Osteocyte (in vitro differentiated cells): ENCODE results near the gene MAP3K14. TPM values are rescaled to one million over a fixed set of nuclear protein-coding genes. Genes with fewer than 3 reads are reported as not detected.

Experiments
- DNase-seq: peaks from one replicate; pipeline ENCODE4 v3.0.0; 2021; ENCODE audit warnings: mixed read lengths; ENCODE audit not compliant: unreplicated experiment; ENCODE audit errors: extremely low spot score
- H3K27ac Mint-ChIP-seq: one replicate; pipeline ENCODE4 v1.8.0; 2021; ENCODE audit warnings: mild to moderate bottlenecking, mixed read lengths; ENCODE audit not compliant: unreplicated experiment
- H3K27me3 Mint-ChIP-seq: one replicate; pipeline ENCODE4 v1.8.0; 2021; ENCODE audit warnings: mixed read lengths; ENCODE audit not compliant: unreplicated experiment
- H3K36me3 Mint-ChIP-seq: one replicate; pipeline ENCODE4 v1.8.0; 2021; ENCODE audit warnings: mixed read lengths; ENCODE audit not compliant: unreplicated experiment
- H3K4me1 Mint-ChIP-seq: one replicate; pipeline ENCODE4 v1.8.0; 2021; ENCODE audit warnings: mixed read lengths; ENCODE audit not compliant: unreplicated experiment
- H3K4me3 Mint-ChIP-seq: one replicate; pipeline ENCODE4 v1.8.0; 2021; ENCODE audit warnings: mild to moderate bottlenecking, moderate library complexity, mixed read lengths; ENCODE audit not compliant: unreplicated experiment
- H3K9me3 Mint-ChIP-seq: one replicate; pipeline ENCODE4 v1.8.0; 2021; ENCODE audit warnings: mixed read lengths; ENCODE audit not compliant: unreplicated experiment
- long read RNA-seq: library from polyadenylated mRNA; unstranded; transcript quantifications from one replicate; pipeline ENCODE4 v2.0.0, GENCODE V29; 2021
- total RNA-seq: library from RNA; stranded (reverse); gene quantifications from 2 replicates; pipeline ENCODE4 v1.2.1, GENCODE V29; 2021
- TF ChIP-seq, protein P1 (sequence below): fragments of 200-600 bp; sonication (generic); IDR thresholded peaks from 2 replicates; pipeline ENCODE4 v1.5.0; 2021; ENCODE audit warnings: antibody characterized with exemption, mild to moderate bottlenecking, moderate library complexity

The MAP3K14 gene
- total RNA-seq: 12.7 and 13.2 TPM in 2 replicates
- long read RNA-seq, partial matches to known transcripts: 1 of 2 reads
- long read RNA-seq, other reads (novel, unspliced or antisense): 1 of 2 reads

DNA sequence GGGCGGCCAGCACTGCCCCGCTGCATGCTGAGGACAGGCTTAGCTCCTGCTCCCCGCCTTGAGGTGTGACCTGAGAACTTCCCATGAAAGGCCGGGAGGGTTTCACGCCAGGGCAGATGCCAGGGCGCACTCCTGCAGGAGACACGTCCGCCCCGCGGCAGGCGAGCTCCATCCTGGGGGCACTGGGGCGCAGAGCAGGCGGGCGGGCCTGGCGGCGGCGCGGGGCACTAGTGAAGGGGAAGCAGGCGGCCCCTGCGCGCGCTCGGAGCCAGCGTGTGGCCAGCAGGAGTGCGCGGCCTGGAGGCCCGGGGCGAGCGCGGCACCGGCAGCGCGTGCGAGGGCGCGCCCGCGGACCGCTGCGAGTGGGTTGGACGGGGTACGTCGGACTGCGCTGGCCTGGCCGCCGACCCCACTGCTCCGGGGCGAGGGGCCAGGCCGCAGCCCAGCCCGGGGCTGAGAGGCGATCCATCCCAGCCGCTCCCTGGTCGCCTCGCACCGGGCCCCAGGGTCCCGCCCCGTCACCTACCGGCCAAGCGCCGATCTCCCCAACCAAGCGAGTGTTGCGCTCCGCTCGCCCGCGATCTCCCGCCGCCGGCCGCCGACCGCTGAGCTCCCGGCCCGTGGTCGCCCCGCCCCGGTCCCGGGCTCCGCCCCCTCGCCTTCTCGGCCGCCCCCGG is at the start of gene MAP3K14:
TSS of gene MAP3K14 (minus strand) at position 587 of the 677 bp plus-strand sequence. CDS start 26,275 bp downstream, outside the sequence.
- peak within 1 kb of the TSS; percentile 90 for H3K4me3 Mint-ChIP-seq
- H3K4me1 Mint-ChIP-seq: peaks cover 85% of the 10 kb centered on the region
- peak; percentile 92 for DNase-seq
- no peaks in the 10 kb centered on the region for H3K9me3 Mint-ChIP-seq
- H3K27me3 Mint-ChIP-seq: no peaks in the 10 kb centered on the region
- TF ChIP-seq, protein P1, sequence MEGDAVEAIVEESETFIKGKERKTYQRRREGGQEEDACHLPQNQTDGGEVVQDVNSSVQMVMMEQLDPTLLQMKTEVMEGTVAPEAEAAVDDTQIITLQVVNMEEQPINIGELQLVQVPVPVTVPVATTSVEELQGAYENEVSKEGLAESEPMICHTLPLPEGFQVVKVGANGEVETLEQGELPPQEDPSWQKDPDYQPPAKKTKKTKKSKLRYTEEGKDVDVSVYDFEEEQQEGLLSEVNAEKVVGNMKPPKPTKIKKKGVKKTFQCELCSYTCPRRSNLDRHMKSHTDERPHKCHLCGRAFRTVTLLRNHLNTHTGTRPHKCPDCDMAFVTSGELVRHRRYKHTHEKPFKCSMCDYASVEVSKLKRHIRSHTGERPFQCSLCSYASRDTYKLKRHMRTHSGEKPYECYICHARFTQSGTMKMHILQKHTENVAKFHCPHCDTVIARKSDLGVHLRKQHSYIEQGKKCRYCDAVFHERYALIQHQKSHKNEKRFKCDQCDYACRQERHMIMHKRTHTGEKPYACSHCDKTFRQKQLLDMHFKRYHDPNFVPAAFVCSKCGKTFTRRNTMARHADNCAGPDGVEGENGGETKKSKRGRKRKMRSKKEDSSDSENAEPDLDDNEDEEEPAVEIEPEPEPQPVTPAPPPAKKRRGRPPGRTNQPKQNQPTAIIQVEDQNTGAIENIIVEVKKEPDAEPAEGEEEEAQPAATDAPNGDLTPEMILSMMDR: peak; percentile 5
- H3K36me3 Mint-ChIP-seq: no peaks in the 10 kb centered on the region
- peak within 1 kb of the TSS; percentile 91 for H3K27ac Mint-ChIP-seq

DNA sequence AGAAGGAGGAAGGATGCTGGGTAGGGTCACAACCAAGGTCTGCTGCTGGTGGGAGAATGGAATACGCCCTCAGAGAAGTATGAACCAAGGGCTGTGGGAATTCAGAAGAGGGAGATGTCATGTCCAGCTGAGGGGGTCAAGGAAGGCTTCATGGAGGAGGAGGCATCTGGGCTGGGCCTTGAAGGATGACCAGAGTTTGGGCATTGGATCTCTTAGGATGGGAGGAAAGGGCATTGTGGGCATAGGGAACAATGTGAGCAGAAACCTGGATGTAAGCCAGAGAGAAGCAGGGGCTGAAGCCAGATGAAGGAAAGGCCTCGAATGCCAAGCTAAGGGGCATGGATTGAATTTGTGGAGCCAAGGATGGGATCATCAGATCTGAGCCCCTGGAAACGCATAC is 49.2 kb upstream of the MAP3K14 start:
- H3K4me3 Mint-ChIP-seq: no peak overlapping the region
- DNase-seq: no peak
- no peak overlapping the region for H3K27ac Mint-ChIP-seq
- H3K27me3 Mint-ChIP-seq: no peaks in the 10 kb centered on the region
- H3K4me1 Mint-ChIP-seq: peaks cover 48% of the 10 kb centered on the region
- TF ChIP-seq, protein P1: no peak
- H3K9me3 Mint-ChIP-seq: no peaks in the 10 kb centered on the region
- no peaks in the 10 kb centered on the region for H3K36me3 Mint-ChIP-seq

GRCh38 chr17:45364531-45365390 is 47.9 kb upstream of the MAP3K14 start:
- H3K9me3 Mint-ChIP-seq: no peaks in the 10 kb centered on the region
- TF ChIP-seq, protein P1: no peak
- H3K4me1 Mint-ChIP-seq: peaks cover 40% of the 10 kb centered on the region
- H3K36me3 Mint-ChIP-seq: no peaks in the 10 kb centered on the region
- DNase-seq: no peak
- H3K27me3 Mint-ChIP-seq: no peaks in the 10 kb centered on the region
- no peak overlapping the region for H3K4me3 Mint-ChIP-seq
- H3K27ac Mint-ChIP-seq: peak overlapping the region; percentile 50

DNA sequence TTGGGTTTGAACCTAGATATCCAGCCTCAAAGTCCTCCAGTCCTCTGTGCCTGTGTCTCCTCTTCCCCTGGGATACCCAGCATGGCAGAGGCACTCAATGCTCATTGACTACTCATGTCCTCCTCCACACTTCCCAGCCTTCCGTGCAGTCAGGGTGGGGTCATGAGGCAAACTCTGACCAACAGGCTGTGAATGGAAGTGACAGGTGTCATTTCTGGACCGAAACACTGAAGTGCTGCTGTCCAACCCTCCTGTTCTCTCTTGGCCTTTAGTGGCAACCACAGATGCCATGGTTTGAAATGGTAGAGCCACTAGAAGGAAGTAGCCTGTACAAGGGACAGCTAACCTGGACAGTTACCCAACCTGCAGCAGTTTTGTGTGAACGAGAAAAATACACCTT is 46.7 kb upstream of the MAP3K14 start:
- peaks cover 27% of the 10 kb centered on the region for H3K4me1 Mint-ChIP-seq
- no peak overlapping the region for H3K4me3 Mint-ChIP-seq
- TF ChIP-seq, protein P1: no peak
- no peaks in the 10 kb centered on the region for H3K9me3 Mint-ChIP-seq
- no peak overlapping the region for H3K27ac Mint-ChIP-seq
- no peaks in the 10 kb centered on the region for H3K27me3 Mint-ChIP-seq
- H3K36me3 Mint-ChIP-seq: no peaks in the 10 kb centered on the region
- DNase-seq: no peak

DNA sequence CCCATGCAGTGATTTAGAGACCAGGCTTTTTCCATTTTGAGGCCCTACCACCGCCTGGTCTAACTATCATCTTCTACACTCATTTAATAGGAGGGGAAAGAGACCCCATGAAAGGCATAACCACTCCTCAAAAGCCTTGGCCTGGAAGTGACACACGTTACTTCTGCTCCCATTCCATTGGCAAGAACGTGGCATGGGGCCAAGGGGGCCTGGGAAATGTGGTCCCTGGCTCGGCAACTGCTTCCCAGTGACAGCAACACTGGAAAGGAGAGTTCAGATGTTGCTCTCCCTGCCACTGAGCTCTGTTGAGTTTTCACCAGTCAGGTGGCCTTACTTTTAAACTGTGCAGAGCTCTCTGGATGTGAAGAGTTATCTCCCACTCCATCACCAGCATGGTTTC is 45.2 kb upstream of the MAP3K14 start:
- H3K4me3 Mint-ChIP-seq: no peak overlapping the region
- TF ChIP-seq, protein P1: no peak
- peaks cover 21% of the 10 kb centered on the region for H3K4me1 Mint-ChIP-seq
- H3K27me3 Mint-ChIP-seq: peaks cover 2% of the 10 kb centered on the region
- H3K27ac Mint-ChIP-seq: no peak overlapping the region
- no peaks in the 10 kb centered on the region for H3K9me3 Mint-ChIP-seq
- no peaks in the 10 kb centered on the region for H3K36me3 Mint-ChIP-seq
- no peak for DNase-seq
